Esophagus squamous epithelium (tissue), 5 donors: ENCODE measurements around the gene LSMEM2. TPM values are rescaled to one million over a fixed set of nuclear protein-coding genes. Genes with fewer than 3 reads are reported as not detected.

Source experiments
- DNase-seq: peaks from one replicate; lab custom pipeline; 2025; lab: John Stamatoyannopoulos, UW
- H3K27ac ChIP-seq, 4 donors: fragments of 200-600 bp; sonication (generic); one replicate each; pipeline ENCODE4 v1.5.1; 2016 to 2019; ENCODE audit warnings: mild to moderate bottlenecking in 1 of 4
- H3K27me3 ChIP-seq, 4 donors: fragments of 200-600 bp; sonication (generic); 1 replicate in 3 of 4; 2 replicates in 1 of 4; pipeline versions ENCODE4 v1.5.1 to v1.6.0; 2017 to 2021; ENCODE audit warnings: antibody characterized with exemption in 1 of 4
- H3K36me3 ChIP-seq, 3 donors: fragments of 200-600 bp; sonication (generic); one replicate each; pipeline ENCODE4 v1.5.1; 2016 to 2019
- H3K4me1 ChIP-seq, 3 donors: fragments of 200-600 bp; sonication (generic); one replicate each; pipeline ENCODE4 v1.5.1; 2017 to 2019
- H3K4me3 ChIP-seq, 4 donors: fragments of 200-600 bp; sonication (generic); 1 replicate in 3 of 4; 2 replicates in 1 of 4; pipeline ENCODE4 v1.5.1; 2016 to 2019; ENCODE audit warnings: mild to moderate bottlenecking in 2 of 4, moderate library complexity in 1 of 4
- H3K9me3 ChIP-seq, 3 donors: fragments of 200-600 bp; sonication (generic); one replicate each; pipeline ENCODE4 v1.5.1; 2016 to 2019
- CTCF ChIP-seq, 6 experiments: fragments of 450-650 bp in 4 of 6; fragments of 200-600 bp in 2 of 6; sonication (generic) in 2 of 6; IDR thresholded peaks; one replicate each; pipeline ENCODE4 v1.5.1; 2016 to 2019; ENCODE audit warnings: antibody characterized with exemption in 6 of 6, mild to moderate bottlenecking in 4 of 6, moderate library complexity in 4 of 6
- POLR2A ChIP-seq, 4 donors: fragments of 450-650 bp; IDR thresholded peaks; one replicate each; pipeline ENCODE4 v1.6.1; 2017; ENCODE audit warnings: antibody characterized with exemption in 4 of 4, mild to moderate bottlenecking in 4 of 4, moderate library complexity in 3 of 4
- WGBS, 2 donors: methylation state at CpG; one replicate each; pipeline ENCODE4 v1.1.5; 2018; 5-methylcytosine and 5-hydroxymethylcytosine counted together
- intact Hi-C: fragments of 100-400 bp; cut with DNase I; formaldehyde crosslinking; loops from one replicate; pipeline ENCODE4 v1.15.0; 2022
- total RNA-seq, 4 donors: library from RNA; depleted of rRNA; stranded (reverse); fragments of >200 nt; gene quantifications; one replicate each; pipeline ENCODE4 v1.1.0, GENCODE V29; 2016
- donor health status: DM: yes; HTN: yes; CAD: no.

LSMEM2 gene
- total RNA-seq, 4 donors from 2014 or later: not detected

- intact Hi-C loops: no loop called here
- no peaks in the 10 kb centered on the region for H3K27me3 ChIP-seq
- H3K27ac ChIP-seq: peak overlapping the region; percentile 67 to 90 (median 88)
- DNase-seq: no peak
- TF ChIP-seq CTCF (IDR thresholded peaks at IDR 0.05) (no peak), POLR2A (IDR thresholded peaks at IDR 0.05) (no peak)
- WGBS, 2 donors: 87 to 89% methylated on average over 3 to 4 of the region's 6 CpGs
- peaks cover 11 to 84% (median 62%) of the 10 kb centered on the region in 3 donors for H3K4me1 ChIP-seq
- H3K9me3 ChIP-seq: no peaks in the 10 kb centered on the region
- no peaks in the 10 kb centered on the region for H3K36me3 ChIP-seq
- peak overlapping the region in 1 of 4 donors; percentile 59 for H3K4me3 ChIP-seq
Measured at GRCh38 chr3:50266017-50266416, 12.9 kb upstream of the LSMEM2 start.

- H3K9me3 ChIP-seq: no peaks in the 10 kb centered on the region
- no peaks in the 10 kb centered on the region for H3K36me3 ChIP-seq
- DNase-seq: no peak
- H3K27me3 ChIP-seq: no peaks in the 10 kb centered on the region
- TF ChIP-seq POLR2A (IDR thresholded peaks at IDR 0.05) (no peak), CTCF (IDR thresholded peaks at IDR 0.05) (no peak)
- intact Hi-C loops: no loop called here
- peaks cover 11 to 83% (median 56%) of the 10 kb centered on the region in 3 donors for H3K4me1 ChIP-seq
- WGBS, 2 donors: 60% methylated on average over 4 of the region's 7 CpGs; no CpG with 5 or more reads in 1 of the 2 donors
- H3K4me3 ChIP-seq: peak overlapping the region; percentile 19 to 59 (median 38)
- H3K27ac ChIP-seq: peak overlapping the region; percentile 67 to 90 (median 88)
Measured at GRCh38 chr3:50266836-50267235, 12.1 kb upstream of the LSMEM2 start.

- 24 to 28% methylated on average over 3 to 7 of the region's 22 CpGs for WGBS, 2 donors
- no peak for DNase-seq
- H3K27me3 ChIP-seq: no peaks in the 10 kb centered on the region
- H3K36me3 ChIP-seq: no peaks in the 10 kb centered on the region
- peak overlapping the region; percentile 19 to 59 (median 38) for H3K4me3 ChIP-seq
- peak overlapping the region; percentile 67 to 90 (median 88) for H3K27ac ChIP-seq
- H3K4me1 ChIP-seq: peaks cover 11 to 86% (median 56%) of the 10 kb centered on the region in 3 donors
- TF ChIP-seq CTCF (IDR thresholded peaks at IDR 0.05) (no peak), POLR2A (IDR thresholded peaks at IDR 0.05) (peak in 2 of 4 donors; percentile 51 to 58)
- intact Hi-C loops: no loop called here
- H3K9me3 ChIP-seq: no peaks in the 10 kb centered on the region
Measured at GRCh38 chr3:50267280-50267913, 11.5 kb upstream of the LSMEM2 start.

GRCh38 chr3:50268276-50268675, 10.6 kb upstream of the LSMEM2 start:
- WGBS, 2 donors: 3 to 44% methylated on average over 2 to 3 of the region's 3 CpGs
- Histone ChIP-seq H3K36me3 (no peaks in the 10 kb centered on the region), H3K4me1 (peaks cover 18 to 95% (median 64%) of the 10 kb centered on the region in 3 donors), H3K9me3 (no peaks in the 10 kb centered on the region), H3K27ac (peak overlapping the region; percentile 67 to 90 (median 88)), H3K27me3 (peaks cover 0 to 1% (median 0%) of the 10 kb centered on the region in 4 donors), H3K4me3 (peak overlapping the region in 3 of 4 donors; percentile 38 to 59 (median 39))
- intact Hi-C loops: no loop called here
- DNase-seq: no peak
- no peak for TF ChIP-seq CTCF (IDR thresholded peaks at IDR 0.05)

GRCh38 chr3:50268703-50269451, 10.0 kb upstream of the LSMEM2 start, which contains the start of gene SEMA3B:
SEMA3B (plus strand) TSS chr3:50269147; CDS start chr3:50269241, 94 bp downstream.
- WGBS, 2 donors: 6% methylated on average over 6 of the region's 21 CpGs; no CpG with 5 or more reads in 1 of the 2 donors
- H3K4me3 ChIP-seq: peak within 1 kb of the TSS in 3 of 4 donors; percentile 38 to 59 (median 39)
- no peaks in the 10 kb centered on the region for H3K36me3 ChIP-seq
- TF ChIP-seq CTCF (IDR thresholded peaks at IDR 0.05) (no peak), POLR2A (IDR thresholded peaks at IDR 0.05) (peak in 1 of 4 donors; percentile 23)
- DNase-seq: no peak
- peaks cover 0 to 7% (median 2%) of the 10 kb centered on the region in 4 donors for H3K27me3 ChIP-seq
- no peaks in the 10 kb centered on the region for H3K9me3 ChIP-seq
- intact Hi-C loops: no loop called here
- peaks cover 22 to 95% (median 69%) of the 10 kb centered on the region in 3 donors for H3K4me1 ChIP-seq
- peak within 1 kb of the TSS; percentile 67 to 90 (median 88) for H3K27ac ChIP-seq
